ENCODE data around the gene LZTS2. TPM values are rescaled to one million over a fixed set of nuclear protein-coding genes. Genes with fewer than 3 reads are reported as not detected.

LZTS2 gene
- total and polyA plus RNA-seq, 5 donors, result 42.5 to 66.4 (median 47.6) TPM

GRCh38 chr10:101036726-101037125 lies 37.1 kb downstream of the LZTS2 start:
- intact Hi-C loops (cut with DNase I), result no loop called here
- Histone ChIP-seq H3K4me1 (ENCODE audit: control insufficient read depth, insufficient read depth, low read length) (peaks cover 2% of the 10 kb centered on the region), H3K4me3 (ENCODE audit: low read length) (no peak overlapping the region), H3K27me3 (ENCODE audit: control insufficient read depth, insufficient read depth) (no peaks in the 10 kb centered on the region), H3K9me3 (ENCODE audit: control insufficient read depth, low read length) (no peaks in the 10 kb centered on the region), H3K27ac (ENCODE audit: low read length) (no peak overlapping the region)
- WGBS, result 79% methylated on average over 7 of the region's 7 CpGs
- no peak for DNase-seq
- ATAC-seq, result no peak

DNA sequence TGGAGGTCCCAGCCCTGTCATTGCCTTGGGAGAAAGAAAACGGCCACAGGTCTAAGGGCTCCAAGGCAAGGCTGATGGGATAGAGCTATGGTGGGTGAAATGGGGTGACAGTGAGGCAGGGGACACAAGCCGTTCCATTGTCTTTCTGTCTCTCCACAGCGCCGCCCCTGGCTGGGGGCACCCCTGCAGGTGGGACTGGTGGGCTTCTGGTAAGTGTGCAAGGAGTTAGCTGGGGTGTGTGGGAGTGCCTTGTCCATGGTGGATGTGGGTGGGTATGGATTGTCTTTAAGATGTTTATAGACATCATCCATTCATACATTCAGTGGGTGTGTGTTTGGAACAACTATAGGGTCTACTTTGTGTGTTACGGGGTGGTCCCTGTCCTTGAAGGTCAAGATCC lies 38.9 kb downstream of the LZTS2 start:
- intact Hi-C loops (cut with DNase I), result no loop called here
- Histone ChIP-seq H3K4me1 (ENCODE audit: control insufficient read depth, insufficient read depth, low read length) (no peaks in the 10 kb centered on the region), H3K9me3 (ENCODE audit: control insufficient read depth, low read length) (no peaks in the 10 kb centered on the region), H3K27me3 (ENCODE audit: control insufficient read depth, insufficient read depth) (no peaks in the 10 kb centered on the region), H3K4me3 (ENCODE audit: low read length) (no peak overlapping the region), H3K27ac (ENCODE audit: low read length) (no peak overlapping the region)
- DNase-seq (no peak), ATAC-seq (no peak)
- 65% methylated on average over 5 of the region's 5 CpGs for WGBS

- DNase-seq, result no peak
- intact Hi-C loops (cut with DNase I), result loop anchor here in 2 of 4 donors (2.0 kb wide), 1 partner anchor 27 kb away; no protein-coding TSS in a partner anchor
- H3K9me3 ChIP-seq (ENCODE audit: control insufficient read depth, low read length), result no peaks in the 10 kb centered on the region
- no peaks in the 10 kb centered on the region for H3K4me1 ChIP-seq (ENCODE audit: control insufficient read depth, insufficient read depth, low read length)
- no peak overlapping the region for H3K4me3 ChIP-seq (ENCODE audit: low read length)
- ATAC-seq, result no peak
- H3K27me3 ChIP-seq (ENCODE audit: control insufficient read depth, insufficient read depth), result no peaks in the 10 kb centered on the region
- 89% methylated on average over 3 of the region's 3 CpGs for WGBS
- no peak overlapping the region for H3K27ac ChIP-seq (ENCODE audit: low read length)
Measured at GRCh38 chr10:101040061-101040460, 40.5 kb downstream of the LZTS2 start.

DNA sequence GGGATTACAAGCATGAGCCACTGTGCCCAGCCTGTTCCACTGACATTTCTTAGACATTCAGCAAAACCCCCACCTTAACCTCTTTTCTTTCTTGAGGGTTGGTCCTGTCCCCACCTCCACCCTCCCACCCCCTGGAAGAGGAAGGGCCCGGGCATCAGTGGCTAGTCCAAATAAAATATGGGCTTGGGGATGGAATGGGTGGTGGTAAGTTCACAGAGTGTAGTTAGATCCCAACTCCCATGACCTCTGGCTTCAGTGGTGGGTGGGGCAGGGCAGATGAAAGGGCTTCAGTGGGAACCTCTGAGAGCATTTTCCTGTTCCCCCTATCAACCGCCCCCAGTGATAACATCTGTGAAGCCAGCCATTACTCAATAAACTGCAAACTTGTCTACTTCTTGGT lies 41.2 kb downstream of the LZTS2 start:
- H3K27me3 ChIP-seq (ENCODE audit: control insufficient read depth, insufficient read depth), result no peaks in the 10 kb centered on the region
- intact Hi-C loops (cut with DNase I), result loop anchor here in 2 of 4 donors (2.0 kb wide), 1 partner anchor 26 kb away; no protein-coding TSS in a partner anchor
- no peak for DNase-seq
- WGBS, result 39% methylated on average over 2 of the region's 2 CpGs
- H3K27ac ChIP-seq (ENCODE audit: low read length), result no peak overlapping the region
- ATAC-seq, result no peak
- H3K4me3 ChIP-seq (ENCODE audit: low read length), result no peak overlapping the region
- no peaks in the 10 kb centered on the region for H3K4me1 ChIP-seq (ENCODE audit: control insufficient read depth, insufficient read depth, low read length)
- no peaks in the 10 kb centered on the region for H3K9me3 ChIP-seq (ENCODE audit: control insufficient read depth, low read length)

GRCh38 chr10:101041252-101041761 lies 41.7 kb downstream of the LZTS2 start:
- peak; percentile 81 to 91 (median 85) for DNase-seq
- Histone ChIP-seq H3K4me1 (ENCODE audit: control insufficient read depth, insufficient read depth, low read length) (no peaks in the 10 kb centered on the region), H3K9me3 (ENCODE audit: control insufficient read depth, low read length) (no peaks in the 10 kb centered on the region), H3K27me3 (ENCODE audit: control insufficient read depth, insufficient read depth) (no peaks in the 10 kb centered on the region), H3K4me3 (ENCODE audit: low read length) (no peak overlapping the region), H3K27ac (ENCODE audit: low read length) (no peak overlapping the region)
- intact Hi-C loops (cut with DNase I), result loop anchor here in 2 of 4 donors (2.0 kb wide), 1 partner anchor 25 kb away; no protein-coding TSS in a partner anchor
- peak; percentile 74 to 79 for ATAC-seq
- 22% methylated on average over 6 of the region's 6 CpGs for WGBS

GRCh38 chr10:101042118-101042517 lies 42.5 kb downstream of the LZTS2 start:
- Histone ChIP-seq H3K27ac (ENCODE audit: low read length) (peak overlapping the region; percentile 84), H3K4me3 (ENCODE audit: low read length) (peak overlapping the region; percentile 60), H3K9me3 (ENCODE audit: control insufficient read depth, low read length) (no peaks in the 10 kb centered on the region), H3K4me1 (ENCODE audit: control insufficient read depth, insufficient read depth, low read length) (no peaks in the 10 kb centered on the region), H3K27me3 (ENCODE audit: control insufficient read depth, insufficient read depth) (no peaks in the 10 kb centered on the region)
- DNase-seq, result no peak
- WGBS, result 61% methylated on average over 4 of the region's 4 CpGs
- ATAC-seq, result no peak
- intact Hi-C loops (cut with DNase I), result no loop called here

- ATAC-seq (peak; percentile 94 to 96), DNase-seq (peak; percentile 98 to 99 (median 99))
- H3K27ac ChIP-seq (ENCODE audit: low read length), result peak overlapping the region; percentile 84
- H3K4me1 ChIP-seq (ENCODE audit: control insufficient read depth, insufficient read depth, low read length), result no peaks in the 10 kb centered on the region
- H3K9me3 ChIP-seq (ENCODE audit: control insufficient read depth, low read length), result no peaks in the 10 kb centered on the region
- intact Hi-C loops (cut with DNase I), result no loop called here
- peak overlapping the region; percentile 60 for H3K4me3 ChIP-seq (ENCODE audit: low read length)
- no peaks in the 10 kb centered on the region for H3K27me3 ChIP-seq (ENCODE audit: control insufficient read depth, insufficient read depth)
- WGBS, result 3% methylated on average over 40 of the region's 40 CpGs
Measured at GRCh38 chr10:101042667-101043362, 43.2 kb downstream of the LZTS2 start.

DNA sequence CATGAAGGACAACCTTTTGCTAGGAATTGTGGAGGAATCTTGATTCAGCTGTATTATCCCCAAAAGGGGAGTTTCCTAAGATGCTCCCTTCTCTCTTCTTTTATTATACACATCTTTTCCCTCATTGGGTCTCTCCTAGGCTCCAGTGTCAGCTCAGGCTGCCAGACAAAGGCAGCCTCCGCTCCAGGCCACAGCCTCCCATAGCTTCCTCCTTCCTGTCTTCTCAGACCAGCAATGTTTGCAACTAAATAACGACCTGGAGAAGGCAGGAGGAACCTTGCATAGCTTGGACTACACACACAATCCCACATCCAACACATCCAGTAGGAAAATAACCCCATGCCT lies 43.7 kb downstream of the LZTS2 start:
- Histone ChIP-seq H3K9me3 (ENCODE audit: control insufficient read depth, low read length) (no peaks in the 10 kb centered on the region), H3K27me3 (ENCODE audit: control insufficient read depth, insufficient read depth) (no peaks in the 10 kb centered on the region), H3K4me3 (ENCODE audit: low read length) (peak overlapping the region; percentile 60), H3K27ac (ENCODE audit: low read length) (peak overlapping the region; percentile 84), H3K4me1 (ENCODE audit: control insufficient read depth, insufficient read depth, low read length) (no peaks in the 10 kb centered on the region)
- 24% methylated on average over 2 of the region's 2 CpGs for WGBS
- intact Hi-C loops (cut with DNase I), result no loop called here
- no peak for ATAC-seq
- DNase-seq, result no peak

DNA sequence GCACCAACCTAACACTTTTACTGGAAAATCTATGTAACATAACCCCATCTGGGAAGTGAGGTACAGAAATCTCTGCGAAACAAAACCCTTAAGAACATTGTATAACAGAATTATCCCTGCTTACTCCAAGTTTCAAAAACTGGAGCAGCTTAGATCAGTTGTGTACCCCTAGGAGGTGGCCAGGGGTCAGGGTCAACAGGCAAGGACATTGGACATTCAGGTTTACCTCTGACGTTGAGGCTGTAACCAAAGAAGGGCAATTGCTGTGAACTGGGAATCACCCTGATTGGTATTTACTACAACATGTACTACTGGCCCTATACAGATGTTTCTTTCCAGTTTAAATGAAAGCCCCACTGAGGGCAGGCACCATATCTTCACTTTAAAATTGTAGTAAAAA lies 44.5 kb downstream of the LZTS2 start:
- Histone ChIP-seq H3K4me3 (ENCODE audit: low read length) (no peak overlapping the region), H3K27me3 (ENCODE audit: control insufficient read depth, insufficient read depth) (no peaks in the 10 kb centered on the region), H3K4me1 (ENCODE audit: control insufficient read depth, insufficient read depth, low read length) (no peaks in the 10 kb centered on the region), H3K9me3 (ENCODE audit: control insufficient read depth, low read length) (no peaks in the 10 kb centered on the region), H3K27ac (ENCODE audit: low read length) (no peak overlapping the region)
- DNase-seq (no peak), ATAC-seq (no peak)
- intact Hi-C loops (cut with DNase I), result no loop called here
- 79% methylated on average over 2 of the region's 2 CpGs for WGBS

GRCh38 chr10:101046332-101047238 lies 47.0 kb downstream of the LZTS2 start:
- ATAC-seq, result no peak
- H3K4me1 ChIP-seq (ENCODE audit: control insufficient read depth, insufficient read depth, low read length), result no peaks in the 10 kb centered on the region
- 26% methylated on average over 25 of the region's 25 CpGs for WGBS
- no peak overlapping the region for H3K4me3 ChIP-seq (ENCODE audit: low read length)
- no peaks in the 10 kb centered on the region for H3K27me3 ChIP-seq (ENCODE audit: control insufficient read depth, insufficient read depth)
- intact Hi-C loops (cut with DNase I), result no loop called here
- no peak for DNase-seq
- no peaks in the 10 kb centered on the region for H3K9me3 ChIP-seq (ENCODE audit: control insufficient read depth, low read length)
- H3K27ac ChIP-seq (ENCODE audit: low read length), result no peak overlapping the region

- Histone ChIP-seq H3K4me3 (ENCODE audit: low read length) (no peak overlapping the region), H3K27me3 (ENCODE audit: control insufficient read depth, insufficient read depth) (no peaks in the 10 kb centered on the region), H3K27ac (ENCODE audit: low read length) (no peak overlapping the region), H3K9me3 (ENCODE audit: control insufficient read depth, low read length) (no peaks in the 10 kb centered on the region), H3K4me1 (ENCODE audit: control insufficient read depth, insufficient read depth, low read length) (no peaks in the 10 kb centered on the region)
- 19% methylated on average over 16 of the region's 16 CpGs for WGBS
- intact Hi-C loops (cut with DNase I), result no loop called here
- ATAC-seq (no peak), DNase-seq (no peak)
Measured at GRCh38 chr10:101047268-101047667, 47.7 kb downstream of the LZTS2 start.

All from right cardiac atrium (tissue), 5 donors.